Measurements from ENCODE around the gene APRT.
A peak's percentile ranks its signal among the peaks of the same experiment; 100 is the strongest.

APRT gene, protein sequence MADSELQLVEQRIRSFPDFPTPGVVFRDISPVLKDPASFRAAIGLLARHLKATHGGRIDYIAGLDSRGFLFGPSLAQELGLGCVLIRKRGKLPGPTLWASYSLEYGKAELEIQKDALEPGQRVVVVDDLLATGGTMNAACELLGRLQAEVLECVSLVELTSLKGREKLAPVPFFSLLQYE

GRCh38 chr16:88811769-88812512, at the start of gene APRT:
APRT (minus strand) TSS chr16:88811928; CDS start chr16:88811899, 29 bp downstream.
- Histone ChIP-seq H3K27me3 (ENCODE audit: control insufficient read depth in 2 of 2, insufficient read depth in 2 of 2, low read length in 2 of 2) (no peaks in the 10 kb centered on the region), H3K9ac (ENCODE audit: low read depth in 1 of 2, low read length in 2 of 2) (peak within 1 kb of the TSS; percentile 68 to 84)

DNA sequence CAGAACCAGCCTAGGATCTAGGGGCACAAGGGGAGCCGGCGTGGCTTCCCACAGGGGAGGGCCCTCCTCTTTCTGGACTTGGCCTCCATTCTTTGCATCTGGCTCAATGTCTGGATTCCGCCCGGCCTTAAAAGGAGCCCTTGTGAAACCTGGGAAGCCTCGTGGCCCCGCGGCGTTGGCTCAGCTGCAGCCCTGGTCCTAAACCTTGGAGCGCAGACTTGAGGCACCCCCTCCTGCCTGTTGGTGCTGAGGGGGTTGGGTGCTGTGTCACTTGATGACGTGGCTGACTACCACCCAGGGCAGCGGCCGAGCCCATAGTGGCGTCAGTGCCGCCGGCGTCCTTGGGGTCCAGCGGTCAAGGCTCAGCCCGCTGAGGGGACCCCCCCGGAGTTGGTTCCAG, 49.6 kb upstream of the APRT start:
- H3K4me3 ChIP-seq (ENCODE audit: low read length in 2 of 2), result no peak overlapping the region
- H3K27ac ChIP-seq (ENCODE audit: low read depth in 2 of 2, low read length in 2 of 2), result no peak overlapping the region
- H3K9ac ChIP-seq (ENCODE audit: low read depth in 1 of 2, low read length in 2 of 2), result no peak overlapping the region
- H3K36me3 ChIP-seq (ENCODE audit: control insufficient read depth in 2 of 2, insufficient read depth in 2 of 2, low read length in 2 of 2), result peaks cover 21 to 37% of the 10 kb centered on the region in 2 donors
- peaks cover 6 to 11% of the 10 kb centered on the region in 2 donors for H3K4me1 ChIP-seq (ENCODE audit: control insufficient read depth in 2 of 2, insufficient read depth in 2 of 2, low read length in 2 of 2)
- no peaks in the 10 kb centered on the region for H3K9me3 ChIP-seq (ENCODE audit: control insufficient read depth in 2 of 2, low read length in 2 of 2)
- H3K27me3 ChIP-seq (ENCODE audit: control insufficient read depth in 2 of 2, insufficient read depth in 2 of 2, low read length in 2 of 2), result no peaks in the 10 kb centered on the region

More at GRCh38 chr16:88811769-88812512, at the start of gene APRT:
- Histone ChIP-seq H3K27ac (ENCODE audit: low read depth in 2 of 2, low read length in 2 of 2) (peak within 1 kb of the TSS; percentile 92 to 93), H3K9me3 (ENCODE audit: control insufficient read depth in 2 of 2, low read length in 2 of 2) (no peaks in the 10 kb centered on the region), H3K36me3 (ENCODE audit: control insufficient read depth in 2 of 2, insufficient read depth in 2 of 2, low read length in 2 of 2) (peaks cover 8 to 12% of the 10 kb centered on the region in 2 donors), H3K4me3 (ENCODE audit: low read length in 2 of 2) (peak within 1 kb of the TSS; percentile 77 to 82), H3K4me1 (ENCODE audit: control insufficient read depth in 2 of 2, insufficient read depth in 2 of 2, low read length in 2 of 2) (peaks cover 24 to 27% of the 10 kb centered on the region in 2 donors)

DNA sequence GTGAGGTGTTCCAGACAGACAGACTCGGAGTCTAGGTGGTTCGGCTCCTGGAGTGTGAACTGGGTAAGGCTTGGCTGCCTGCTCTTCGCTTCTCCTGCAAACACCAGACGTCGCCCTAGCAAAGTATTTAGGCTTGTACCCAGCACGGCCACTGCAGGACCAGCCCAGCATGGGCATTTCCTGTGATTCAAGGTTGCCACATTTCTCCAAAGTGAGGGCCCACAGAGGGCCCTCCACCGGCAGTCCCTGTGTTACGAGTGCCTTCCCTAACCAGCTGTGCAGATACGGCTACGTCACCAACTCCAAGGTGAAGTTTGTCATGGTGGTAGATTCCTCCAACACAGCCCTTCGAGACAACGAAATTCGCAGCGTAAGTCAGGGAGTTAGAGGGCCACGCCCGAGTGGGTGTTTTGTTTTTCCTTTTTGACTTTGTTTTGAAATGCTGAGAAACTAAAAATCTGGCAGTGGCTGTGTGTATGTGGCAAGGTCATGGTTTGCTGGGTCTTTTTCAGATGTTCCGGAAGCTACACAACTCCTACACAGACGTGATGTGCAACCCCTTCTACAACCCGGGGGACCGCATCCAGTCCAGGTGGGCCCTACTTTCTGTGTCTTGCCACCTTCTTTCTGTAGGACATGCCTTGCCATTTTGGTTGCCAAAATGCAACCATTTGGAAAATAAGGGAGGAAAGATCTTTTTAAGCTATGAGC, 47.8 kb upstream of the APRT start:
- Histone ChIP-seq H3K36me3 (ENCODE audit: control insufficient read depth in 2 of 2, insufficient read depth in 2 of 2, low read length in 2 of 2) (peaks cover 21 to 37% of the 10 kb centered on the region in 2 donors), H3K27me3 (ENCODE audit: control insufficient read depth in 2 of 2, insufficient read depth in 2 of 2, low read length in 2 of 2) (no peaks in the 10 kb centered on the region), H3K9ac (ENCODE audit: low read depth in 1 of 2, low read length in 2 of 2) (no peak overlapping the region), H3K9me3 (ENCODE audit: control insufficient read depth in 2 of 2, low read length in 2 of 2) (no peaks in the 10 kb centered on the region), H3K27ac (ENCODE audit: low read depth in 2 of 2, low read length in 2 of 2) (no peak overlapping the region), H3K4me1 (ENCODE audit: control insufficient read depth in 2 of 2, insufficient read depth in 2 of 2, low read length in 2 of 2) (peaks cover 13 to 16% of the 10 kb centered on the region in 2 donors), H3K4me3 (ENCODE audit: low read length in 2 of 2) (no peak overlapping the region)

GRCh38 chr16:88857728-88858339, 46.1 kb upstream of the APRT start:
- no peaks in the 10 kb centered on the region for H3K27me3 ChIP-seq (ENCODE audit: control insufficient read depth in 2 of 2, insufficient read depth in 2 of 2, low read length in 2 of 2)
- peaks cover 21 to 37% of the 10 kb centered on the region in 2 donors for H3K36me3 ChIP-seq (ENCODE audit: control insufficient read depth in 2 of 2, insufficient read depth in 2 of 2, low read length in 2 of 2)
- H3K9me3 ChIP-seq (ENCODE audit: control insufficient read depth in 2 of 2, low read length in 2 of 2), result no peaks in the 10 kb centered on the region
- peak overlapping the region; percentile 74 to 85 for H3K9ac ChIP-seq (ENCODE audit: low read depth in 1 of 2, low read length in 2 of 2)
- H3K27ac ChIP-seq (ENCODE audit: low read depth in 2 of 2, low read length in 2 of 2), result peak overlapping the region in 1 of 2 donors; percentile 52
- H3K4me3 ChIP-seq (ENCODE audit: low read length in 2 of 2), result peak overlapping the region; percentile 93 to 94
- peaks cover 16% of the 10 kb centered on the region in 2 donors for H3K4me1 ChIP-seq (ENCODE audit: control insufficient read depth in 2 of 2, insufficient read depth in 2 of 2, low read length in 2 of 2)

DNA sequence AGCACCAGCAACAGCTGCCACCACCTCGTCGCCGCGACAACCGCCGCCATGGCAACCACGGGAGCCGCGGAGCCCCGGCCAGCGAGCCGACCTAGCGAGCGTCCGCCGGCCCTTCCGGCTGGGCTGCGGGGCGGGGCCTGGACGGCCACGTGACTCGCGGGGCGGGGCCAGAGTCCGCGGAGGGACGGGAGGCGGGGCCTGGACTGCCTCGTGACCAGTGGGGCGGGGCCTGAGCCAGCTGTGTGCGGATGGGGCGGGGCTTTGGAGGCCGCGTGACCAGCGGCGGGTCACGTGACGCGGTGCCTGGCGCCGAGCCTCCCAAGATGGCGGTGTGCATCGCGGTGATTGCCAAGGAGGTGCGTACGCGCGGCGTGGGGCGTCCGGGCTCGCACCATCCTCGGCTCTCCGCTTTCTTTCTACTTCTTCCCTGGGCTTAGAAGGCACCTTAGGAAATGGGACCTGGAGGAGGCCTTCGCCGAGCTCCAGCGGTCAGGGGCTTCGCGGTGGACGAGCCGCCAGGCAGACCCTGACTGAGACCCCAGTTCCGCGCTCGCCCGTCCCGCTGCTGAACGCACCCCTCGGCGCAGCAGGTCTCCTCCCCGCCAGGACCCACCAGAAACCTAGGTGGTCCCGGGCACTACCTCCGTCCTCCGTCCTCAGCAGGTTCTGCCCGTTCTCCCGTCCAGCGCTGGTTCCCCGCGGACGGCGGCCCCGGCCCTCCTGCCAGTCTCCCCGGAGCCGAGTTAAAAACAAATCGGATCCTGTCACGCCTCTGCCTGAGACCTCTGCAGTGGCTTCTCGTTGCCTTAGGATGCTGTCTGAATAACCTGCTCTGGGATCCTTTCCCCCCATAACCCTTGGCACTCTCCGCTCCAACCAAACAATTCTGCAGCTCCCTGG, 45.4 kb upstream of the APRT start, which contains the start of the genes GALNS and TRAPPC2L:
TSS of gene GALNS (minus strand) at position 120 of the 900 bp plus-strand sequence. CDS start at position 50, 70 bp downstream.
TSS of gene TRAPPC2L (plus strand) at position 300 of the 900 bp plus-strand sequence. CDS start at position 324, 24 bp downstream.
- Histone ChIP-seq H3K9me3 (ENCODE audit: control insufficient read depth in 2 of 2, low read length in 2 of 2) (no peaks in the 10 kb centered on the region), H3K36me3 (ENCODE audit: control insufficient read depth in 2 of 2, insufficient read depth in 2 of 2, low read length in 2 of 2) (peaks cover 17 to 29% of the 10 kb centered on the region in 2 donors), H3K27ac (ENCODE audit: low read depth in 2 of 2, low read length in 2 of 2) (peak within 1 kb of the TSS; percentile 56 to 67), H3K4me3 (ENCODE audit: low read length in 2 of 2) (peak within 1 kb of the TSS; percentile 93 to 94), H3K27me3 (ENCODE audit: control insufficient read depth in 2 of 2, insufficient read depth in 2 of 2, low read length in 2 of 2) (no peaks in the 10 kb centered on the region), H3K9ac (ENCODE audit: low read depth in 1 of 2, low read length in 2 of 2) (peak within 1 kb of the TSS; percentile 74 to 85), H3K4me1 (ENCODE audit: control insufficient read depth in 2 of 2, insufficient read depth in 2 of 2, low read length in 2 of 2) (peaks cover 16% of the 10 kb centered on the region in 2 donors)

GRCh38 chr16:88856122-88856827, 44.5 kb upstream of the APRT start:
- Histone ChIP-seq H3K36me3 (ENCODE audit: control insufficient read depth in 2 of 2, insufficient read depth in 2 of 2, low read length in 2 of 2) (peaks cover 17 to 24% of the 10 kb centered on the region in 2 donors), H3K27ac (ENCODE audit: low read depth in 2 of 2, low read length in 2 of 2) (peak overlapping the region; percentile 56 to 67), H3K4me3 (ENCODE audit: low read length in 2 of 2) (peak overlapping the region; percentile 65 to 93), H3K4me1 (ENCODE audit: control insufficient read depth in 2 of 2, insufficient read depth in 2 of 2, low read length in 2 of 2) (peaks cover 16% of the 10 kb centered on the region in 2 donors), H3K9me3 (ENCODE audit: control insufficient read depth in 2 of 2, low read length in 2 of 2) (no peaks in the 10 kb centered on the region), H3K9ac (ENCODE audit: low read depth in 1 of 2, low read length in 2 of 2) (peak overlapping the region; percentile 24 to 68), H3K27me3 (ENCODE audit: control insufficient read depth in 2 of 2, insufficient read depth in 2 of 2, low read length in 2 of 2) (no peaks in the 10 kb centered on the region)

DNA sequence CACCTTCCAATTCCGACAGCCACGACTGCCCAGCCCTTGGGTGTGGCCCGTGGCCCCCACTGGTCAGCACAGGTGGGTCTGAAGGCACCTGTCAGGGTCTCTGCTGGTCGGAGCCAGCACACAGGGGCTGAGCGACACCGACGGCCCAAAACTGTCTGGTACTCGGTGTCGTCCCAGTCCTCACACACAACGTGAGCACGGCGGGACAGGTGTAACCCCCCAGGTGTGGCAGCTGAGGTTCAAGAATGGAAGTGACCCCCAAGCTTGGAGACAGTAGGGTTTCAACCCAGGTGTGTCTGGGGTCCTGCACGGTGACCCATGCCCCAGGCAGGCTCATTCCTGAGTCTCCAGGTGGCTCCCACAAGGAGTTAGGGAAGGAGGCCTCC, 44.0 kb upstream of the APRT start:
- Histone ChIP-seq H3K9me3 (ENCODE audit: control insufficient read depth in 2 of 2, low read length in 2 of 2) (no peaks in the 10 kb centered on the region), H3K36me3 (ENCODE audit: control insufficient read depth in 2 of 2, insufficient read depth in 2 of 2, low read length in 2 of 2) (peaks cover 16 to 24% of the 10 kb centered on the region in 2 donors), H3K4me3 (ENCODE audit: low read length in 2 of 2) (peak overlapping the region; percentile 65), H3K4me1 (ENCODE audit: control insufficient read depth in 2 of 2, insufficient read depth in 2 of 2, low read length in 2 of 2) (peaks cover 16% of the 10 kb centered on the region in 2 donors), H3K27me3 (ENCODE audit: control insufficient read depth in 2 of 2, insufficient read depth in 2 of 2, low read length in 2 of 2) (no peaks in the 10 kb centered on the region), H3K9ac (ENCODE audit: low read depth in 1 of 2, low read length in 2 of 2) (peak overlapping the region in 1 of 2 donors; percentile 31), H3K27ac (ENCODE audit: low read depth in 2 of 2, low read length in 2 of 2) (no peak overlapping the region)

DNA sequence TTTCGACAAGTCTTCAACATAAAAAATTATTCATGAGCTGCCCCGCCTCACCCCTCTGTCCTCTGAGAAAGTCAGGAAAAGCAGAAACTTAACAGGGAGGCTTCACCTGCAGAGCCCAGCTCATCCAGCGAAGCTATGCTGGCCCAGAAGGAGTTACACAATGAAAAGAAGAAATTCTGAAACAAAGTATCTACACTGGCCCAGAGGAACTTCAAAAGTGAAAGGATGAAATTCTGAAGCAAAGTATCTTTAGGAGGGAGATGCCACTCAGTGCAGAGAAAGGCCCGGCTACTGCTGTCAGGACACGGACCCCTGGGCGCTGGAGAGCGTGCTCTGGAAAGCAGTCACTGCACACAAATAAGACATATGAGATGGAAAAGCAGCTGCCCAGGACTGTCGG, 43.4 kb upstream of the APRT start:
- no peaks in the 10 kb centered on the region for H3K27me3 ChIP-seq (ENCODE audit: control insufficient read depth in 2 of 2, insufficient read depth in 2 of 2, low read length in 2 of 2)
- H3K27ac ChIP-seq (ENCODE audit: low read depth in 2 of 2, low read length in 2 of 2), result no peak overlapping the region
- peaks cover 13 to 20% of the 10 kb centered on the region in 2 donors for H3K36me3 ChIP-seq (ENCODE audit: control insufficient read depth in 2 of 2, insufficient read depth in 2 of 2, low read length in 2 of 2)
- no peaks in the 10 kb centered on the region for H3K9me3 ChIP-seq (ENCODE audit: control insufficient read depth in 2 of 2, low read length in 2 of 2)
- H3K4me3 ChIP-seq (ENCODE audit: low read length in 2 of 2), result no peak overlapping the region
- no peak overlapping the region for H3K9ac ChIP-seq (ENCODE audit: low read depth in 1 of 2, low read length in 2 of 2)
- H3K4me1 ChIP-seq (ENCODE audit: control insufficient read depth in 2 of 2, insufficient read depth in 2 of 2, low read length in 2 of 2), result peaks cover 16% of the 10 kb centered on the region in 2 donors

Data from mucosa of rectum (tissue), 2 donors.